Mucosa of descending colon (tissue), 3 donors: ENCODE measurements around the gene PATL2. TPM values are rescaled to one million over a fixed set of nuclear protein-coding genes. Genes with fewer than 3 reads are reported as not detected.

Source experiments
- ATAC-seq: fragments of 200-7000 bp; cut with Tn5 transposase; one replicate; pipeline ENCODE4 v1.9.1; 2020; ENCODE audit warnings: mild to moderate bottlenecking, moderate library complexity
- DNase-seq, 3 donors: peaks; one replicate each; pipeline ENCODE4 v3.0.0-alpha.2; 2020
- H3K36me3 ChIP-seq: fragments of 200-600 bp; one replicate; pipeline ENCODE4 v1.8.0; 2021; ENCODE audit warnings: low read depth, mild to moderate bottlenecking
- H3K4me1 ChIP-seq: fragments of 200-600 bp; one replicate; pipeline ENCODE4 v1.8.0; 2021; ENCODE audit warnings: low read depth, mild to moderate bottlenecking
- H3K4me3 ChIP-seq: fragments of 200-600 bp; one replicate; pipeline ENCODE4 v1.8.0; 2021; ENCODE audit warnings: mild to moderate bottlenecking
- H3K9me3 ChIP-seq: fragments of 200-600 bp; one replicate; pipeline ENCODE4 v1.8.0; 2021; ENCODE audit warnings: mild to moderate bottlenecking
- intact Hi-C, 2 donors: fragments of 100-400 bp; cut with DNase I in 1 of 2; cut with micrococcal nuclease in 1 of 2; formaldehyde crosslinking; loops; one replicate each; pipeline versions ENCODE4 v1.11.0 to v1.11.1; 2022; cut with DNase I, micrococcal nuclease
- total RNA-seq, 3 donors: library from RNA; stranded (reverse); fragmentation: NEBNext Ultra II Directional in 2 of 3; extraction: Animal tissue kit (Norgen Biotek cat#: 25700) in 2 of 3; gene quantifications; one replicate each; pipeline versions ENCODE4 v1.2.1 to v1.2.4, GENCODE V29; 2021 to 2023
- TF ChIP-seq, protein P1 (sequence below): fragments of 200-600 bp; IDR thresholded peaks from one replicate; pipeline ENCODE4 v1.8.0; 2022; ENCODE audit warnings: antibody characterized with exemption, mild to moderate bottlenecking
- donor health status: DM: no; HTN: no; CAD: no; lungs with moderate emphysema.
- donor health status: DM: no; HTN: no; CAD: no.
- donor health status: DM: no; HTN: yes; CAD: no.

PATL2 gene
- total RNA-seq, 3 donors from 2014 or later, result 3.9 to 6.4 (median 4.4) TPM

DNA sequence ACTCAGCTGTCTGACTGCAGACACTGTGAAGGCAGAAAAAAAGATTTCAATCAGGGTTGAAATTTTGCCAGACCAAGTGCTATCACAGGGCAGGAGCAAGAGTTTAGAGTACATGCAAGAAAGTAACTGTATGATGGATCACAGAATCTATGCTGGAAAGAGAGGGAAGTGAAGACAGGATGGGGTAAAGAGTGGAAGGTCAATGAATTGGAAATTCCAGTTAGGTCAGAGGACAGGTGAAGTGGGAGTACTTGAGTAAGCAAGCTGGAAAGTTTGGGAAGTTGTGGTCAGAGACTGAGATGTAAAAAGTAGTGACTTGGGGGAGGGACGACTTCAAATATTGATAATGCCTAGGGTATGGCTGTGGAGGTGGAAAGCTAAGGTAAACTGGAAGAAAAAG, 54.8 kb downstream of the PATL2 start:
- Histone ChIP-seq H3K36me3 (peaks cover 5% of the 10 kb centered on the region), H3K4me3 (no peak overlapping the region), H3K9me3 (no peaks in the 10 kb centered on the region), H3K4me1 (no peaks in the 10 kb centered on the region)
- DNase-seq (no peak), ATAC-seq (no peak)
- intact Hi-C loops, result no loop called here
- TF ChIP-seq, protein P1, sequence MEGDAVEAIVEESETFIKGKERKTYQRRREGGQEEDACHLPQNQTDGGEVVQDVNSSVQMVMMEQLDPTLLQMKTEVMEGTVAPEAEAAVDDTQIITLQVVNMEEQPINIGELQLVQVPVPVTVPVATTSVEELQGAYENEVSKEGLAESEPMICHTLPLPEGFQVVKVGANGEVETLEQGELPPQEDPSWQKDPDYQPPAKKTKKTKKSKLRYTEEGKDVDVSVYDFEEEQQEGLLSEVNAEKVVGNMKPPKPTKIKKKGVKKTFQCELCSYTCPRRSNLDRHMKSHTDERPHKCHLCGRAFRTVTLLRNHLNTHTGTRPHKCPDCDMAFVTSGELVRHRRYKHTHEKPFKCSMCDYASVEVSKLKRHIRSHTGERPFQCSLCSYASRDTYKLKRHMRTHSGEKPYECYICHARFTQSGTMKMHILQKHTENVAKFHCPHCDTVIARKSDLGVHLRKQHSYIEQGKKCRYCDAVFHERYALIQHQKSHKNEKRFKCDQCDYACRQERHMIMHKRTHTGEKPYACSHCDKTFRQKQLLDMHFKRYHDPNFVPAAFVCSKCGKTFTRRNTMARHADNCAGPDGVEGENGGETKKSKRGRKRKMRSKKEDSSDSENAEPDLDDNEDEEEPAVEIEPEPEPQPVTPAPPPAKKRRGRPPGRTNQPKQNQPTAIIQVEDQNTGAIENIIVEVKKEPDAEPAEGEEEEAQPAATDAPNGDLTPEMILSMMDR, result no peak

DNA sequence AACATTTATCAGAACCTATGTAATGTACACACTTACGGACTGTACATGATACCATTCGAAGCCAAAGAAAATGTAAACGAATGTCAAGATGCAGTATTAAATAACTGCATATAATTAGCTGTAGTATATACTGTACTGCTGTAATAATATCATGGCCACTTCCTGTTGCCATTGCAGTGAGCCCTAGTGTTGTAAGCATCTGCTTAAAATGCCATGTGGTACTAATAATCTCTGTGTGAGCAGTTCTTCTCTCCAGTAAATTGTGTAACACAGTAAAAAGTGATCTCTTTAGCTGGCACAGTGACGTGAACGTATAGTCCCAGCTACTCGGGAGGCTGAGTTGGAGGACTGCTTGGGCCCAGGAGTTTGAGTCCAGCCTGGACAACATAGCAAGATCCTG, 56.3 kb downstream of the PATL2 start:
- H3K4me1 ChIP-seq, result no peaks in the 10 kb centered on the region
- ATAC-seq, result no peak
- H3K9me3 ChIP-seq, result no peaks in the 10 kb centered on the region
- H3K36me3 ChIP-seq, result peaks cover 5% of the 10 kb centered on the region
- no peak overlapping the region for H3K4me3 ChIP-seq
- TF ChIP-seq, protein P1, result no peak
- intact Hi-C loops, result no loop called here
- DNase-seq, result no peak

DNA sequence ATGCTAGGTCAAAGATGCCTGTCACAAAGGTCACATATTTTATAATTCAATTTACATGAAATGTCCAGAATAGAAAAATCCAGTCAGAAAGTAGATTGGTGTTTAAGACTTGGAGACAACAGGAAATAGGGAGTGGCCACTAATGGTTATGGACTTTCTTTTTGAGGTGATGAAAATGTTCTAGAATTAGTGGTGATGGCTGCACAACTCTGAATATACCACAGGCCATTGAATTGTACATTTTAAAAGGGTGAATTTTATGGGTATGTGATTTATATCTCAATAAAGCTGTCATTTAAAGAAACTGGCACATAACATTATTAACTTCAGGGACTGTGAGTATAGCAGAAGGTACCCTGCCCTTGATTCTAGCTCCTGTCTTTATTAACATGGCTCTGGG, 63.5 kb downstream of the PATL2 start:
- no peak for ATAC-seq

DNA sequence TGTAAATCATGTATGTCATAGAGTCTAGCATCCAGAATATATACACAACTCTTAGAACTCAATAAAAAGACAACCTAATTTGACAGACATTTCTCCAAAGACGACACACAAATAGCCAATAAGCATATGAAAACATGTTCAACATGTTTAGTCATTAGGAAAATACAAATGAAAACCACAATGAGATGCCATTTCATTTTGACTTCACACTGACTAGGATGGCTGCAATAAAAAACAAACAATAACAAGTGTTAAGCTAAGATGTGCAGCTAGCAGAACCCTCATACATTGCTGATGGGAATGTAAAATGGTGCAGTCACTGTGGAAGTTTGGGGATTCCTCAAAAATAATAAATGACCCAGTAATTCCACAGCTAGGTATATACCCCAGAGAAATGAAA, 64.1 kb downstream of the PATL2 start:
- Histone ChIP-seq H3K36me3 (no peaks in the 10 kb centered on the region), H3K4me1 (no peaks in the 10 kb centered on the region), H3K9me3 (no peaks in the 10 kb centered on the region), H3K4me3 (no peak overlapping the region)
- TF ChIP-seq, protein P1, result no peak
- DNase-seq (no peak), ATAC-seq (no peak)
- intact Hi-C loops, result no loop called here

More for the DNA sequence above, 63.5 kb downstream of the PATL2 start:
- no peak for DNase-seq
- Histone ChIP-seq H3K9me3 (no peaks in the 10 kb centered on the region), H3K4me1 (no peaks in the 10 kb centered on the region), H3K36me3 (no peaks in the 10 kb centered on the region), H3K4me3 (no peak overlapping the region)
- TF ChIP-seq, protein P1, result no peak
- intact Hi-C loops, result no loop called here

DNA sequence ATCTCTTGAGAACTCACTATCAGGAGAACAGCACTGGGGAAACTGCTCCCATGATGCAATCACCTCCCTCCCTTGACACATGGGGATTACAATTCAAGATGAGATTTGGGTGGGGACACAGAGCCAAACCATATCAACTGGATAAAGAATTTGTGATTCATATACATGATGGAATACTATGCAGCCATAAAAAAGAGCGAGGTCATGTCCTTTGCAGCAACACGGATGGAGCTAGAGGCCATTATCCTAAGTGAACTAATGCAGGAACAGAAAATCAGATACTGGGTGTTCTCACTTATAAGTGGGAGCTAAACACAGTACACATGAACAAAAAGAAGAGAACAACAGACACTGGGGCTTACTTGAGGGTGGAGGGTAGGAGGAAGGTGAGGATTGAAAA, 64.7 kb downstream of the PATL2 start:
- no peaks in the 10 kb centered on the region for H3K9me3 ChIP-seq
- no peaks in the 10 kb centered on the region for H3K36me3 ChIP-seq
- no peak overlapping the region for H3K4me3 ChIP-seq
- TF ChIP-seq, protein P1, result no peak
- H3K4me1 ChIP-seq, result no peaks in the 10 kb centered on the region
- no peak for DNase-seq
- no peak for ATAC-seq
- intact Hi-C loops, result no loop called here

DNA sequence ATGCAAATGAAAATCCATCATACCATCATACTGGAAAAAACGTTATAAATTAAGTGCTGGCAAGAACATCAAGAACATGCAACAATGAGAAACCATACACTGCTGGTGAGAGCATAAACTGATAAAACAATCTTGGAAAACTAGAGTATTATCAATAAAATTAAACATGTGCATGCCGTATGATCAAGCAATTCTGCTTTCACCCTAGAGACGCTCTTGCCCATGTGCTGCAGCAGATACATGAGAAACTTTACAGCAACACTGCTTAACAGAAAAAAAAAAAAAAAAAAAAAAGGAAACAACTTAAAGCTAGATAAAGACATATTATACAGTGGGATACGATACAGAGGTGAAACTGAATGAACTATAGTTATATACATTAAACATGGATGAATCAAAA, 69.5 kb downstream of the PATL2 start:
- no peaks in the 10 kb centered on the region for H3K36me3 ChIP-seq
- no peak overlapping the region for H3K4me3 ChIP-seq
- no peak for ATAC-seq

More for the DNA sequence above, 69.5 kb downstream of the PATL2 start:
- H3K9me3 ChIP-seq, result no peaks in the 10 kb centered on the region
- TF ChIP-seq, protein P1, result no peak
- no peak for DNase-seq
- intact Hi-C loops, result no loop called here
- no peaks in the 10 kb centered on the region for H3K4me1 ChIP-seq
